Activated CD4-positive, CD25-positive, alpha-beta regulatory T cell treated with anti-CD3 and anti-CD28 coated beads, Interleukin-2, amount 50 U/mL, for 24 hours (primary cell): Measurements from ENCODE around the gene INTS12.

ENCODE experiments used
- ATAC-seq, 2 donors: fragments of 150-1000 bp; cut with Tn5 transposase; one replicate each; pipeline ENCODE4 v1.10.0; 2021; ENCODE audit warnings: mild to moderate bottlenecking in 1 of 2, moderate library complexity in 1 of 2

INTS12 gene

GRCh38 chr4:105679186-105679585 lies 29.3 kb downstream of the INTS12 start:
- no peak for ATAC-seq

GRCh38 chr4:105677709-105678108 lies 30.8 kb downstream of the INTS12 start:
- ATAC-seq, result no peak

GRCh38 chr4:105674011-105674410 lies 34.5 kb downstream of the INTS12 start:
- no peak for ATAC-seq

GRCh38 chr4:105671301-105671700 lies 37.2 kb downstream of the INTS12 start:
- ATAC-seq, result no peak

GRCh38 chr4:105670684-105671083 lies 37.8 kb downstream of the INTS12 start:
- no peak for ATAC-seq

GRCh38 chr4:105666693-105667092 lies 41.8 kb downstream of the INTS12 start:
- no peak for ATAC-seq

GRCh38 chr4:105662935-105663675 lies 45.4 kb downstream of the INTS12 start:
- no peak for ATAC-seq

GRCh38 chr4:105661028-105661427 lies 47.5 kb downstream of the INTS12 start:
- no peak for ATAC-seq

GRCh38 chr4:105659190-105659589 lies 49.3 kb downstream of the INTS12 start:
- no peak for ATAC-seq

GRCh38 chr4:105657117-105657765 lies 51.2 kb downstream of the INTS12 start:
- ATAC-seq, result no peak

- no peak for ATAC-seq
These were observed 56.1 kb downstream of the INTS12 start for GRCh38 chr4:105652286-105652888.

- ATAC-seq, result no peak
These were observed 56.6 kb downstream of the INTS12 start for GRCh38 chr4:105651884-105652283.

- ATAC-seq, result no peak
These were observed 58.3 kb downstream of the INTS12 start for GRCh38 chr4:105650190-105650589.

GRCh38 chr4:105645440-105645839 lies 63.0 kb downstream of the INTS12 start:
- ATAC-seq, result no peak

GRCh38 chr4:105644257-105644656 lies 64.2 kb downstream of the INTS12 start:
- no peak for ATAC-seq

- ATAC-seq, result no peak
These were observed 66.6 kb downstream of the INTS12 start for GRCh38 chr4:105641845-105642244.

GRCh38 chr4:105637408-105638176 lies 70.9 kb downstream of the INTS12 start:
- ATAC-seq, result no peak

- ATAC-seq, result no peak
These were observed 73.9 kb downstream of the INTS12 start for GRCh38 chr4:105634402-105635080.

- ATAC-seq, result no peak
These were observed 75.2 kb downstream of the INTS12 start for GRCh38 chr4:105633241-105633640.
